Keratinocyte (primary cell): ENCODE measurements around the gene DST.

ENCODE experiments used
- CTCF ChIP-seq, 3 experiments: IDR thresholded peaks in 1 of 3; conservative IDR thresholded peaks in 1 of 3; optimal IDR thresholded peaks in 1 of 3; 2 replicates in 2 of 3; 3 replicates in 1 of 3; pipeline versions ENCODE3 to v1.5.1; 2011; ENCODE audit warnings: low read length in 3 of 3, mild to moderate bottlenecking in 3 of 3, moderate library complexity in 2 of 3, control low read depth in 1 of 3, inconsistent platforms in 1 of 3; ENCODE audit not compliant: insufficient read depth in 2 of 3; ENCODE audit errors: extremely low read depth in 1 of 3
- EZH2 ChIP-seq: IDR thresholded peaks from one replicate; pipeline ENCODE4 v1.6.1; 2012; ENCODE audit warnings: inconsistent platforms, mild to moderate bottlenecking, low read length, moderate library complexity

GRCh38 chr6:56567501-56567900 is 75.2 kb downstream of the DST start:
- no peak for TF ChIP-seq CTCF (optimal IDR thresholded peaks at IDR 0.05 in 1 of 3, IDR thresholded peaks at IDR 0.05 in 1 of 3, conservative IDR thresholded peaks at IDR 0.05 in 1 of 3; ENCODE audit: extremely low read depth in 1 of 3, insufficient read depth in 2 of 3, low read length in 3 of 3)
- no peak for TF ChIP-seq EZH2
